Rectal smooth muscle tissue (tissue), 1 donor: ENCODE data around the gene TBC1D3B.
"Not testable (repeated sequence)": the region's sequence is repeated elsewhere in the genome, so short reads cannot be mapped to it uniquely, and the experiment has no call there.

ENCODE experiments used
- H3K27ac ChIP-seq: one replicate; pipeline ENCODE4 v1.7.0; 2013; ENCODE audit warnings: low read depth, low read length, inconsistent platforms
- H3K27me3 ChIP-seq: one replicate; pipeline ENCODE4 v1.7.0; 2013; ENCODE audit warnings: low read length; ENCODE audit not compliant: control insufficient read depth, insufficient read depth
- H3K36me3 ChIP-seq: one replicate; pipeline ENCODE4 v1.7.0; 2013; ENCODE audit warnings: low read length; ENCODE audit not compliant: control insufficient read depth, insufficient read depth
- H3K4me1 ChIP-seq: one replicate; pipeline ENCODE4 v1.7.0; 2013; ENCODE audit warnings: low read length; ENCODE audit not compliant: control insufficient read depth, insufficient read depth
- H3K4me3 ChIP-seq: one replicate; pipeline ENCODE4 v1.7.0; 2013; ENCODE audit warnings: low read length
- H3K9ac ChIP-seq: one replicate; pipeline ENCODE4 v1.7.0; 2013; ENCODE audit warnings: low read length

TBC1D3B gene

DNA sequence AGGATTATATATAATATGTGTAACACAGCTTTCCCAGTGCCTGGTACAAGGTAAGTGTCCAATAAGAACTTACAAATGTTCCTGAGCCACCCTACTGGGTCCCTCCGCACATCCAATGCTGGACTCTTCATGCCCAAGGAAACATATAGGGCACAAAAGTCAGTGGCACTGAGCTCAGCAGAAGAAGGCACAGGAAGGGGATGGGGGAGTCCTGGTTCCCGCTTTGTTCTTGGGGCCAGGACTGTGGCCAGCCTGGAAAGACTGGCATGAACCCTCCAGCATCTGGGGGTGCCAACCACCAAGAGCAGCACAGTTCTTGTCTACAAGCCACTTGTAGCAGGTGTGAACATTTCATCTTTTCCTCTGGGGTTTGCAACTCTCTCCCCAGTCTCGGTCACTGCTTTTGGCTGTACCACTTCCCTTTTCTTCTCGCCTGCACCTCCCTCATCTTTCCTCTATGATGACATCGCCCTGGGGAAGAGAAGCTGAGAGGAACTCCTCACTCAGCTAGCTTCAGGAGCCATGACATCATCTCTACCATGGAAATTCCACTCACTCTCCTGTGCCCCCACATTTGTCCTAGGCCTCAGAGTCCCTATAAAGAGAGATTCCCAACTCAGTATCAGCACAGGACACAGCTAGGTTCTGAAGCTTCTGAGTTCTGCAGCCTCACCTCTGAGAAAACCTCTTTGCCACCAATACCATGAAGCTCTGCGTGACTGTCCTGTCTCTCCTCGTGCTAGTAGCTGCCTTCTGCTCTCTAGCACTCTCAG is 34.2 kb upstream of the TBC1D3B start, which contains the start of gene CCL4L2:
Gene CCL4L2 (plus strand): TSS at position 625 of the 773 bp plus-strand sequence.
- not testable (repeated sequence) for H3K4me3 ChIP-seq, H3K9ac ChIP-seq, H3K36me3 ChIP-seq, H3K27me3 ChIP-seq, H3K27ac ChIP-seq, H3K4me1 ChIP-seq

DNA sequence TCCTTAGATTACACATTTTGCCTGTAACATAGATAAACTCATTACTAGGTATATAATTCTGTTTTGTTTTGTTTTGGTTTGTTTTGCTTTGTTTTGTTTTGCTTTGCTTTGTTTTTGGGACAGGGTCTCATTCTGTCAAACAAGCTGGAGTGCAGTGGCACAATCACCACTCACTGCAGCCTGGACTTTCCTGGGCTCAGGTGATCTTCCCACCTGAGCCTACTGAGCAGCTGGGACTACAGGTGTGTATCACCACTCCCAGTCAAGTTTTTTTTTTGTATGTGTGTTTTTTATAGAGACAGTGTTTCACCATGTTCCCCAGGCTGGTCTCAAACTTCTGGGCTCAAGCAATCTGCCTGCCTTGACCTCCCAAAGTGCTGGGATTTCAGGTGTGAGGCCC is 33.1 kb upstream of the TBC1D3B start:
- Histone ChIP-seq H3K36me3 (no peaks in the 10 kb centered on the region), H3K4me1 (no peaks in the 10 kb centered on the region), H3K9ac (no peak overlapping the region), H3K27me3 (no peaks in the 10 kb centered on the region), H3K4me3 (no peak overlapping the region), H3K27ac (no peak overlapping the region)

DNA sequence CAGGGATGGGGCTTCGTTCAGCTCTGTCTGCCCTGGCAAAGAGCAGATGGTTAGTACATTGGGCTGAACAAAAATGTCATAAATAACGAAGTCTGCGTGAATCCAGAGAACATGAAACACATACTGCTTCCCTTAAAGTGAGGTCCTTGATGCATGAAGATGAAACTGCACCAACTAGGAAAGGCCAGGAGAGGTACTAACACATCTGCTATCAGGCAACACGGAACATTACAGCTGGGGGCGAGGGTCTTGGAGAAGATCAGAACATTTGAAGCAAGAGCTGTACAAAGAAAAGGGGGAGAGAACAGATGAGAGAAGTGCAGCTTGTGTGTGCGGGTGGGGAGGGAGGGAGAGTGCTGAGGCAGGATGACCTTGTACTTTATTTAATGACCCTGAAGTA is 30.9 kb upstream of the TBC1D3B start:
- not testable (repeated sequence) for H3K4me1 ChIP-seq, H3K9ac ChIP-seq, H3K4me3 ChIP-seq

DNA sequence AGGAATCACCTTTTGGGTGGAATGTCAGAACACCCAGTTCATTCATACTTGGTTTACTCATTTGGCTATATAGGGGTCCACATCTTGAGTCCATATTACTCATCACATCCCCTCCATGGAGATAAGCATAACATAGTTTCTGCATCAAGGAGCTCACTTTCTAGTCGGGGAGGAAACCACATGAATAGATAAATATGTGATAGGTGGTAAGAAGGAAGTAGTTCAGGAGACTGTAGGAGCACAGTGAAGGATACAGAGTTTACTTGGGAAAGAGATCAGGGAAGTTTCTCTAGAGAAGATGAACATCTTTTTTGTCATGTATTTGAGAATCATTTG is 30.0 kb upstream of the TBC1D3B start:
- H3K4me1 ChIP-seq, H3K27ac ChIP-seq, H3K9ac ChIP-seq, H3K4me3 ChIP-seq, H3K27me3 ChIP-seq, H3K36me3 ChIP-seq: not testable (repeated sequence)

More for the DNA sequence above, 30.9 kb upstream of the TBC1D3B start:
- not testable (repeated sequence) for H3K36me3 ChIP-seq, H3K27ac ChIP-seq, H3K27me3 ChIP-seq

DNA sequence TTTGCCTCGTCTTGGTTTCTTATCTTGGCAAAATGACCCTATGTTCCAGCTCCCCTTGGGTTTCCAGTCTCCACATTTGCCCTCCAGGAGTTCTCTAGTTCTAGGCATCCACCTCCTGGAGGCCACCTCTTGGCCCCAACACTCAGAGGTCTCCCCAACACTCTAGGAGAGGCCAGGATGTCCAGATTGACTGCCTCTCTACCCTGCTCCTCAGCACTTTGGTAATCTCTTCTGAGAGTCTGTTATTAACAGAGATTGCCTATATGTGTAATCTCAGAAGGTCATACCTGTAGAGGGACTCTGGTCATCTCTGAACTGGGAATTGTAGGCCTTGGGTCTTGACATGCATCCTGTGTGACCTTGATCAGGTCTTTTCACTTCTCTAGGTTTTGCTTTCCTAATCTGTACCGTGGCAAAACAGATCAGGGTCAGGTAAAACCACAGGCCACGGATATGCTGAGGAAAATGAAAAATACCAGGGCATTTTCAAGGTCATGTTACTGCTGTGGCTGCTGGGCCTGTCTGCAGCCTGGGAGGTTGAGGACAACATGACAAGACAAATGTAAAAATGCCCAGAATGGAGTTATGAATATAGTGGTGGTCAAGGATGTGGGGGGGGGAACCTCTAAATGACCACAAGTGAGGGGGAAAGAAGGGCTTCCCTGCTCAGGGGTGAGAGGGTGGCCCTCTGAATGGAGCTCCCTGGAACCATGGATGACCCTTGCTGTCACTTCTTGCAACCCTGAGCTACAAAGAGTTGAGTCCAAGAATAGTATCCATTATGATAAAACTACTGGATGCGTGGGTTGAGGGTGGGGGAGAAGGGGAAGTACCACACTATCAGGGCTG is 29.4 kb upstream of the TBC1D3B start:
- Histone ChIP-seq H3K4me3 (no peak overlapping the region), H3K36me3 (no peaks in the 10 kb centered on the region), H3K4me1 (no peaks in the 10 kb centered on the region), H3K27ac (no peak overlapping the region), H3K9ac (no peak overlapping the region), H3K27me3 (no peaks in the 10 kb centered on the region)

DNA sequence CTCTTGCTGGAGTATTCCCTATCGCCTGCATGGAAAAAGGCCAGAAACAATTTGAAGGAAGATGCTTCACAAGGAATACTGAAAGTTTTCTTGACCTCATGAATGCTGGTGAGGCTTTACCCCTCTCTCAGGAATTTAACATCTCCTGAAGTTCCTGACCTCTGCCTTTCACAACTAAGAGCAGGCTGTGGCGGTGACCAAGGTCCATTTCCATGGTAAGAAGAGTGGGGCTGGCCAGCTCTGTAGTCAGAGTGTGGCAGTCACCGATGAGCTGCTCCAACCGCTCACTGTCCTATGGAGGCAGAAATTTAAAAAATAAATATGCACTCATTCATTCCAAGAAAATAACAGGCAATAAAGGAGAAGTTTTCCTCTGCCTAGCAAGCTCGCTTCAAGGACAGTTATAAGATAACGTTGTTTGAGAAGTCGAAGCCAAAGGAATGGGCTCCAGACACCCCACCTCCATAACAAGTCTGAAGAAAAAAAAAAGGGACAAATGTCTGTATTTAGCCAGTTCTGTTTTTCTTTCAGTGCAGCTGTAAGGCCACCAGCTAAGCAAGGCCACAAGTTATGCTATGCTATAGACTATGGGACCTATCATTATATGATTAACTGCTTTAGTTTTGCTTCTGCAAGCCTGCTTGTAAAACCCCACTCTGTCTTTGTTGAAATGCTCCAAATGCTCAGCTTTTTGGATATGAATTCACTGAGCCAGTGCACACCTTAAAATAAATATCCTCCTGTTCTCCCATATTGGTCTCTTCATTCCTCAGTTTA is 28.5 kb upstream of the TBC1D3B start:
- Histone ChIP-seq H3K36me3 (no peaks in the 10 kb centered on the region), H3K27me3 (no peaks in the 10 kb centered on the region), H3K27ac (no peak overlapping the region), H3K9ac (no peak overlapping the region), H3K4me3 (no peak overlapping the region), H3K4me1 (no peaks in the 10 kb centered on the region)

DNA sequence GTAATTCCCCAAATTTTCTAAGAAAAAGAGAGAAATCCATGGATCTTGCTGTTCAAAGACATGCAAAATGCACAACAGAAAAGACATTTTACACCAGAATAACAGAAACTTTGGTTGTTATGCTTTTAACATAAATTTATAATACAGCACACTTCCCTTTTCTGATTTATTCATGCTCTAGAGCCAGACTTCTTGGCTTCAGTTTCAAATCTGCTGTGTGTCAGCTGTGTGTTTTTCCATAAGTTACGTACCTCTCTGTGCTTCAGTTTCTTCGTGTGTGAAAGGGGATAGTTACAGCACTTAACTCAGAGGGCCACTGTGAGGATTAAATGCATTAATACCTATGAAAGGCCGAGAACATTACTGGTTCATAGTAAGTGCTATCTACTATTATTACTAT is 26.9 kb upstream of the TBC1D3B start:
- no peak overlapping the region for H3K4me3 ChIP-seq
- H3K27ac ChIP-seq = no peak overlapping the region

DNA sequence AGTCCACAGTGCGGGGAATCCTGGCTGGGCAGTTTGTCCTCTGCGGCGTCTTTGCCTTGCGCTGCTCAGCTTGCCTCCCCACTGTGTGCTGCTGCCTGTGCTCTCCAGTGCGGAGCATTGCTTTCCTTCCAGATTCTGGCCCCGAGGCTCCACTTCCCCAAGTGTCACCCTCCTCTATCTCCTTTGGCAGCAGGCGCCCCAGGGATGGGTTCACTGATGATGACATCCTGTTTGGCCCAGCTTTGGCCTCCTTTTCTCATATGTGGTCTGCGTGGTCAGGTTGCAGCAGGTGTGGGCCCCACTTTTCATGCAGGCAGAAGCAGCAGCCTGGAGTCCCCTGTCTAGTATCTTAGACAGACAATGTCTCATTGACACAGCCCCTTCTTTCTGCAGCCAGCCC is 25.1 kb upstream of the TBC1D3B start:
- not testable (repeated sequence) for H3K27me3 ChIP-seq, H3K36me3 ChIP-seq, H3K4me1 ChIP-seq, H3K4me3 ChIP-seq, H3K9ac ChIP-seq, H3K27ac ChIP-seq

More for the DNA sequence above, 26.9 kb upstream of the TBC1D3B start:
- H3K9ac ChIP-seq = no peak overlapping the region
- no peaks in the 10 kb centered on the region for H3K27me3 ChIP-seq
- H3K36me3 ChIP-seq = no peaks in the 10 kb centered on the region
- H3K4me1 ChIP-seq = no peaks in the 10 kb centered on the region

DNA sequence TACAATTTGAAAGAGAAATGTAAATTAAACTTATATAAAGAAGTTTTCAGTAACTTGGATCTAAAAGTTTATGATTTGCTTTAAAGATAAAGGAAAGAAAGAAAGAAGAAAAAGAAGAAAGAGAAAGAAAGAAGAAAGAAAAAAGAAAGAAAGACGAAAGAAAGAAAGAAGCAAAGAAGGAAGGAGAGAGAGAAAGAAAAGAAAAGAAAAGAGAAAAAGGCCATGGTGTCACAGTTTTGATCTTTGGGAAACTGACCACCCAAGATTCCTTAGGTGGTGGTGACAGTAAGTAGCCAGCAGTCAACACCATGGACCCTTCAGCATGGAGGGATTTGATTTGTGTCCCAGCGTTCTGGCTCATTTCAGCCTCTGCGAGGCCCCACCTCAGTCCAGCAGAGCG is 24.7 kb upstream of the TBC1D3B start:
- H3K27ac ChIP-seq, H3K36me3 ChIP-seq, H3K27me3 ChIP-seq, H3K4me1 ChIP-seq, H3K4me3 ChIP-seq, H3K9ac ChIP-seq: not testable (repeated sequence)

DNA sequence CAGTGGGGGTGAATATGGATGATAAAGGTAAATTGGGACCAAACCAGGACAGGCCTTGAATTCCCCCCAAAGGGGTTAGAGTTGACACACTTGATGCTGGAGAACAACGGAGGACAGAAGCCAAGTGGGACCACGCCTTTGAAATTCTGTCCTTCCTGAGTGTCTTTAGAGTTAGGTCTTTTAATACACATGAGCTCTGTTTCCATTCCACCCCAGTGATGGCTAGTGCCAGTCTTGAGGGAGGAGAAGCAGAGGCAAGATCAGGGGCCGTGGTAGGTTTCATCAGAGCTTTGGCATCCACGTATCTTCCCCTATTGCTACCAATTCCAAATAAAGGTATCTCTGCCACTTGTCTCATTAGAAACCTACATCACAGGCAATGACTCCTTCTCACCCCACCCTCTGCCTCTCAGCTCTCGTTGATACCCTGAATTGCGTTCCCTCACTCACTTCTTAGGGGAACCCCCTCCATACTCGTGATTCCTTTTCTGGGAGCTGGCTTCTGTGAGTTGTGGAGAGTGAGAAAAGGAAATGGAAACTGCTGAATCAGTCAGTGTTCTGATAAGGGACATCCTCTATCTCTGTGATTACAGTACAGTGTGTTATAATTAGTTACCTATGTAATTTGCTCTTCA is 22.5 kb upstream of the TBC1D3B start:
- no peak overlapping the region for H3K27ac ChIP-seq
- H3K4me3 ChIP-seq = no peak overlapping the region
- H3K36me3 ChIP-seq = no peaks in the 10 kb centered on the region
- H3K9ac ChIP-seq = no peak overlapping the region
- H3K4me1 ChIP-seq = no peaks in the 10 kb centered on the region
- H3K27me3 ChIP-seq = no peaks in the 10 kb centered on the region

DNA sequence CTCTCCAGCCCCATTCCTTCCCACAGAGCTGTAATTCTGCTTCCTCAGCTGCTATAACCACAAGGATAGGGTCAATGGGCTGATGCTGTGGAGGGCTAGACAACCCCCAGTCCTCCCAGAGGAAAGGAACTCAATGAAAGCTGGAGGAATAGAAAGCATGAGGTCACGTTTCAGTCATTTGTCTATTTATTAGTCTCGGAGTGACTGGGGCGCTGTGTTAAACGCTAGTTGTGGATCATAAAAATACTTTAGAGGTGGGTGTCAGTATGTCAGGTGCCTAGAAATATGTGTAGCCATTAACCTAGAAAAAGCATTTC is 20.9 kb upstream of the TBC1D3B start:
- no peak overlapping the region for H3K9ac ChIP-seq
- H3K27ac ChIP-seq = no peak overlapping the region
- no peak overlapping the region for H3K4me3 ChIP-seq
- H3K36me3 ChIP-seq = no peaks in the 10 kb centered on the region
- H3K27me3 ChIP-seq = no peaks in the 10 kb centered on the region
- no peaks in the 10 kb centered on the region for H3K4me1 ChIP-seq

DNA sequence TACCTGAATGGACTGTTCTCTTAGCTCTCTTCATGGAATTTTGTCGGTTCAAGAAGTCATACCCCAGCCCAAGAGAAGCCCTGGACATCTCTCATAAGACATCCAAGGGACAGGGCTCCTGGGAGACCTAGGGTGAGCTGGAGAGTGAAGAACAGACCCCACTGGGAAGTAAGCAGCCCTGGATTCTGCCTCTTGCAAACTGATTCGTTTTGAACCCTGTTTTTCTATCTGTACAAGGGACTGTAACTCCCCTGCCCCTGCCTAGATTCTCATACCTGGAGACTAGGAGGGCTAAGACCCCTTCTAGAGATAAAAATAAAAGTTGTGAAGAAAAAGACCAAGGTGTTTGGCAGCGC is 19.7 kb upstream of the TBC1D3B start:
- Histone ChIP-seq H3K36me3 (no peaks in the 10 kb centered on the region), H3K27ac (no peak overlapping the region), H3K4me1 (no peaks in the 10 kb centered on the region), H3K27me3 (no peaks in the 10 kb centered on the region), H3K4me3 (no peak overlapping the region), H3K9ac (no peak overlapping the region)
